GM20431 (cell line): ENCODE results near the gene NLN.
"Not testable (repeated sequence)": the region's sequence is repeated elsewhere in the genome, so short reads cannot be mapped to it uniquely, and the experiment has no call there.

ENCODE experiments used
- in situ Hi-C: fragments of 300-500 bp; cut with MseI, MboI; formaldehyde crosslinking; loops from one replicate; pipeline ENCODE4 v1.15.0; 2020; ENCODE audit warnings: low sequenced_read_pairs; ENCODE audit not compliant: unreplicated experiment

NLN gene

GRCh38 chr5:65825408-65826328 is 103.7 kb downstream of the NLN start:
- in situ Hi-C loops = no loop called here

- in situ Hi-C loops = no loop called here
These were observed 106.3 kb downstream of the NLN start for GRCh38 chr5:65828022-65828896.

GRCh38 chr5:65830856-65831255 is 108.9 kb downstream of the NLN start:
- in situ Hi-C loops = no loop called here

- in situ Hi-C loops = no loop called here
These were observed 109.3 kb downstream of the NLN start for GRCh38 chr5:65831276-65831675.

GRCh38 chr5:65832152-65832551 is 110.1 kb downstream of the NLN start:
- in situ Hi-C loops = no loop called here

GRCh38 chr5:65832603-65833228 is 110.7 kb downstream of the NLN start:
- in situ Hi-C loops = no loop called here

- in situ Hi-C loops = no loop called here
These were observed 111.8 kb downstream of the NLN start for GRCh38 chr5:65833780-65834179.

- in situ Hi-C loops = no loop called here
These were observed 112.3 kb downstream of the NLN start for GRCh38 chr5:65834306-65834705.

GRCh38 chr5:65835191-65835590 is 113.2 kb downstream of the NLN start:
- in situ Hi-C loops = no loop called here

GRCh38 chr5:65837139-65837538 is 115.1 kb downstream of the NLN start:
- in situ Hi-C loops = no loop called here

- in situ Hi-C loops = not testable (repeated sequence)
These were observed 117.2 kb downstream of the NLN start for GRCh38 chr5:65839170-65839569.

- in situ Hi-C loops = no loop called here
These were observed 118.1 kb downstream of the NLN start for GRCh38 chr5:65840071-65840470.

- in situ Hi-C loops = not testable (repeated sequence)
These were observed 122.8 kb downstream of the NLN start for GRCh38 chr5:65844763-65845162.

GRCh38 chr5:65846101-65846500 is 124.1 kb downstream of the NLN start:
- in situ Hi-C loops = no loop called here

GRCh38 chr5:65847019-65847418 is 125.0 kb downstream of the NLN start:
- in situ Hi-C loops = not testable (repeated sequence)

GRCh38 chr5:65849918-65850317 is 127.9 kb downstream of the NLN start:
- in situ Hi-C loops = not testable (repeated sequence)

- in situ Hi-C loops = no loop called here
These were observed 132.9 kb downstream of the NLN start for GRCh38 chr5:65854925-65855324.

GRCh38 chr5:65855766-65856315 is 133.8 kb downstream of the NLN start:
- in situ Hi-C loops = no loop called here

- in situ Hi-C loops = no loop called here
These were observed 134.5 kb downstream of the NLN start for GRCh38 chr5:65856520-65856919.

GRCh38 chr5:65858316-65858715 is 136.3 kb downstream of the NLN start:
- in situ Hi-C loops = no loop called here
